Endodermal cell (in vitro differentiated cells): ENCODE results near the gene KLHL18. TPM values are rescaled to one million over a fixed set of nuclear protein-coding genes. Genes with fewer than 3 reads are reported as not detected.

Source experiments
- DNase-seq: peaks from one replicate; pipeline ENCODE4 v3.0.0-alpha.2; 2017
- H3K27ac ChIP-seq: 2 replicates; pipeline ENCODE4 v1.5.1; 2013; ENCODE audit warnings: mild to moderate bottlenecking, low read depth, low read length, moderate library complexity
- H3K27me3 ChIP-seq: 2 replicates; pipeline ENCODE4 v1.6.1; 2013; ENCODE audit warnings: mild to moderate bottlenecking, low read length, moderate library complexity; ENCODE audit not compliant: insufficient read depth, control insufficient read depth, poor library complexity, severe bottlenecking
- H3K36me3 ChIP-seq: 2 replicates; pipeline ENCODE4 v1.7.0; 2013; ENCODE audit warnings: mild to moderate bottlenecking, low read length, moderate library complexity; ENCODE audit not compliant: control insufficient read depth, insufficient read depth
- H3K4me1 ChIP-seq: one replicate; pipeline ENCODE4 v1.7.0; 2013; ENCODE audit warnings: low read length; ENCODE audit not compliant: control insufficient read depth, insufficient read depth
- H3K4me3 ChIP-seq: 2 replicates; pipeline ENCODE4 v1.5.1; 2013; ENCODE audit warnings: mild to moderate bottlenecking, low read length, moderate library complexity
- H3K9ac ChIP-seq: 2 replicates; pipeline ENCODE4 v1.6.1; 2013; ENCODE audit warnings: mild to moderate bottlenecking, low read length, moderate library complexity; ENCODE audit not compliant: poor library complexity, severe bottlenecking; ENCODE audit errors: extremely low read depth
- H3K9me3 ChIP-seq: 2 replicates; pipeline ENCODE4 v1.6.1; 2013; ENCODE audit warnings: mild to moderate bottlenecking, low read length, moderate library complexity; ENCODE audit not compliant: control insufficient read depth
- H3K27ac Mint-ChIP-seq: 2 replicates; pipeline ENCODE4 v1.8.0; 2020; ENCODE audit warnings: mixed read lengths
- H3K27me3 Mint-ChIP-seq: 2 replicates; pipeline ENCODE4 v1.8.0; 2021; ENCODE audit warnings: mild to moderate bottlenecking, mixed read lengths; ENCODE audit not compliant: insufficient read depth
- H3K36me3 Mint-ChIP-seq: 2 replicates; pipeline ENCODE4 v1.8.0; 2020; ENCODE audit warnings: low read depth, mixed read lengths
- H3K4me1 Mint-ChIP-seq: 2 replicates; pipeline ENCODE4 v1.8.0; 2020; ENCODE audit warnings: mixed read lengths
- H3K4me3 Mint-ChIP-seq: 2 replicates; pipeline ENCODE4 v1.8.0; 2020; ENCODE audit warnings: mild to moderate bottlenecking, moderate library complexity, mixed read lengths
- H3K9me3 Mint-ChIP-seq: 2 replicates; pipeline ENCODE4 v1.8.0; 2020; ENCODE audit warnings: mild to moderate bottlenecking, mixed read lengths
- CTCF ChIP-seq: fragments of 200-600 bp; sonication (generic); conservative IDR thresholded peaks from 2 replicates; pipeline ENCODE4 v1.5.0; 2021; ENCODE audit warnings: antibody characterized with exemption, mild to moderate bottlenecking
- WGBS, 2 experiments: methylation state at CpG; one replicate each; pipeline versions ENCODE4 v1.1.5 to v1.1.7; 2013; ENCODE audit warnings: missing lambda C conversion rate in 2 of 2, mixed read lengths in 1 of 2; ENCODE audit not compliant: insufficient coverage in 1 of 2, insufficient read length in 1 of 2; 5-methylcytosine and 5-hydroxymethylcytosine counted together
- total RNA-seq, 2 donors: library from RNA; stranded (reverse); fragmentation: NEBNext Ultra II Directional in 1 of 2; extraction: Animal tissue kit (Norgen Biotek cat#: 25700) in 1 of 2; gene quantifications; 2 replicates in 1 of 2; 3 replicates in 1 of 2; pipeline ENCODE4 v1.2.1, GENCODE V29; 2021

KLHL18 gene
- total RNA-seq, 2 donors from 2014 or later, result 20.7 to 28.3 TPM

GRCh38 chr3:47266709-47267489 lies 15.8 kb upstream of the KLHL18 start:
- Mint-ChIP-seq H3K4me3 (no peak overlapping the region), H3K36me3 (peaks cover 7% of the 10 kb centered on the region), H3K9me3 (no peaks in the 10 kb centered on the region), H3K4me1 (no peaks in the 10 kb centered on the region), H3K27me3 (no peaks in the 10 kb centered on the region), H3K27ac (no peak overlapping the region)
- H3K27me3 ChIP-seq, result no peaks in the 10 kb centered on the region
- H3K4me3 ChIP-seq, result no peak overlapping the region
- no peak overlapping the region for H3K9ac ChIP-seq
- no peaks in the 10 kb centered on the region for H3K4me1 ChIP-seq
- TF ChIP-seq CTCF, result no peak
- no peak for DNase-seq
- no peaks in the 10 kb centered on the region for H3K9me3 ChIP-seq
- WGBS, 2 experiments, result 93% methylated on average over 6 to 11 of the region's 11 CpGs
- peaks cover 4% of the 10 kb centered on the region for H3K36me3 ChIP-seq
- H3K27ac ChIP-seq, result no peak overlapping the region

GRCh38 chr3:47267490-47267824 lies 15.3 kb upstream of the KLHL18 start:
- Histone ChIP-seq H3K9me3 (no peaks in the 10 kb centered on the region), H3K27me3 (no peaks in the 10 kb centered on the region), H3K27ac (no peak overlapping the region), H3K4me3 (no peak overlapping the region), H3K36me3 (peaks cover 4% of the 10 kb centered on the region), H3K4me1 (no peaks in the 10 kb centered on the region), H3K9ac (no peak overlapping the region)
- Mint-ChIP-seq H3K27me3 (no peaks in the 10 kb centered on the region), H3K27ac (no peak overlapping the region), H3K4me1 (no peaks in the 10 kb centered on the region), H3K36me3 (peaks cover 7% of the 10 kb centered on the region), H3K4me3 (no peak overlapping the region), H3K9me3 (no peaks in the 10 kb centered on the region)
- DNase-seq, result no peak
- no peak for TF ChIP-seq CTCF

GRCh38 chr3:47270526-47270925 lies 12.2 kb upstream of the KLHL18 start:
- DNase-seq, result no peak
- no peaks in the 10 kb centered on the region for H3K27me3 ChIP-seq
- H3K9ac ChIP-seq, result no peak overlapping the region
- H3K27ac ChIP-seq, result no peak overlapping the region
- H3K4me1 Mint-ChIP-seq, result no peaks in the 10 kb centered on the region
- TF ChIP-seq CTCF, result no peak
- H3K9me3 ChIP-seq, result no peaks in the 10 kb centered on the region
- no peaks in the 10 kb centered on the region for H3K9me3 Mint-ChIP-seq
- no peaks in the 10 kb centered on the region for H3K27me3 Mint-ChIP-seq
- no peak overlapping the region for H3K4me3 ChIP-seq
- no peaks in the 10 kb centered on the region for H3K4me1 ChIP-seq
- peaks cover 4% of the 10 kb centered on the region for H3K36me3 ChIP-seq
- peaks cover 10% of the 10 kb centered on the region for H3K36me3 Mint-ChIP-seq
- WGBS, 2 experiments, result 92% methylated on average over 3 of the region's 4 CpGs; no CpG with 5 or more reads in 1 of the 2 experiments
- no peak overlapping the region for H3K4me3 Mint-ChIP-seq
- H3K27ac Mint-ChIP-seq, result no peak overlapping the region
